Calu3 (cell line): ENCODE data around the gene KCND2. TPM values are rescaled to one million over a fixed set of nuclear protein-coding genes. Genes with fewer than 3 reads are reported as not detected.

ENCODE experiments used
- BruUV-seq: library from RNA; stranded (reverse); fragments of 400-500 nt; replicated peaks from 2 replicates; lab custom pipeline; 2021; lab: Mats Ljungman, UMichigan
- CTCF ChIA-PET: fragments of 300-600 bp; sonication (Branson Sonifier 250); formaldehyde crosslinking; loops from one replicate; lab custom pipeline; 2022; ENCODE audit warnings: antibody characterized with exemption; lab: Charles Lee
- DNase-seq: peaks from one replicate; pipeline ENCODE4 v3.0.0; 2022
- H3K27ac Mint-ChIP-seq: one replicate; pipeline ENCODE4 v1.8.0; 2022; ENCODE audit warnings: mixed read lengths; ENCODE audit not compliant: unreplicated experiment
- H3K27me3 Mint-ChIP-seq: one replicate; pipeline ENCODE4 v1.8.0; 2022; ENCODE audit warnings: mixed read lengths; ENCODE audit not compliant: unreplicated experiment
- H3K36me3 Mint-ChIP-seq: one replicate; pipeline ENCODE4 v1.8.0; 2022; ENCODE audit warnings: mild to moderate bottlenecking, moderate library complexity, mixed read lengths; ENCODE audit not compliant: insufficient read depth, unreplicated experiment
- H3K4me1 Mint-ChIP-seq: one replicate; pipeline ENCODE4 v1.8.0; 2022; ENCODE audit warnings: mild to moderate bottlenecking, low read depth, mixed read lengths; ENCODE audit not compliant: unreplicated experiment
- H3K4me3 Mint-ChIP-seq: one replicate; pipeline ENCODE4 v1.8.0; 2022; ENCODE audit warnings: mild to moderate bottlenecking, low read depth, moderate library complexity, mixed read lengths; ENCODE audit not compliant: unreplicated experiment
- H3K9me3 Mint-ChIP-seq: one replicate; pipeline ENCODE4 v1.8.0; 2022; ENCODE audit warnings: low read depth, mixed read lengths; ENCODE audit not compliant: unreplicated experiment
- CTCF ChIP-seq: fragments of 200-600 bp; IDR thresholded peaks from one replicate; pipeline ENCODE4 v1.8.0; 2022; ENCODE audit warnings: antibody characterized with exemption; ENCODE audit not compliant: unreplicated experiment
- intact Hi-C: fragments of 100-400 bp; cut with micrococcal nuclease; formaldehyde crosslinking; loops from one replicate; pipeline ENCODE4 v1.10.0; 2022; ENCODE audit not compliant: unreplicated experiment
- total RNA-seq: library from RNA; stranded (reverse); gene quantifications from 2 replicates; pipeline ENCODE4 v1.2.3, GENCODE V29; 2022

KCND2 gene
- total RNA-seq, 1 experiment from 2014 or later: 1.2 TPM

- no peaks in the 10 kb centered on the region for H3K36me3 Mint-ChIP-seq
- H3K4me1 Mint-ChIP-seq: peaks cover 9% of the 10 kb centered on the region
- no peaks in the 10 kb centered on the region for H3K27me3 Mint-ChIP-seq
- DNase-seq: no peak
- CTCF ChIA-PET: no interaction called here
- H3K4me3 Mint-ChIP-seq: no peak overlapping the region
- intact Hi-C loops: no loop called here
- no peak for TF ChIP-seq CTCF
- no peaks in the 10 kb centered on the region for H3K9me3 Mint-ChIP-seq
- no TSS peak for BruUV-seq
- no peak overlapping the region for H3K27ac Mint-ChIP-seq
These were observed 213.2 kb downstream of the KCND2 start for GRCh38 chr7:120486164-120486563.

GRCh38 chr7:120502132-120502531 lies 229.2 kb downstream of the KCND2 start:
- intact Hi-C loops: no loop called here

GRCh38 chr7:120502825-120503224 lies 229.8 kb downstream of the KCND2 start:
- Mint-ChIP-seq H3K4me1 (peaks cover 9% of the 10 kb centered on the region), H3K4me3 (no peak overlapping the region), H3K27me3 (no peaks in the 10 kb centered on the region), H3K9me3 (no peaks in the 10 kb centered on the region), H3K36me3 (no peaks in the 10 kb centered on the region), H3K27ac (no peak overlapping the region)
- CTCF ChIA-PET: no interaction called here
- DNase-seq: no peak
- intact Hi-C loops: no loop called here
- no peak for TF ChIP-seq CTCF
- no TSS peak for BruUV-seq

More at GRCh38 chr7:120502132-120502531, 229.2 kb downstream of the KCND2 start:
- no peak overlapping the region for H3K4me3 Mint-ChIP-seq
- TF ChIP-seq CTCF: no peak
- H3K27ac Mint-ChIP-seq: no peak overlapping the region
- peaks cover 9% of the 10 kb centered on the region for H3K4me1 Mint-ChIP-seq
- CTCF ChIA-PET: no interaction called here
- no TSS peak for BruUV-seq
- no peaks in the 10 kb centered on the region for H3K27me3 Mint-ChIP-seq
- no peaks in the 10 kb centered on the region for H3K36me3 Mint-ChIP-seq
- DNase-seq: no peak
- no peaks in the 10 kb centered on the region for H3K9me3 Mint-ChIP-seq

- intact Hi-C loops: no loop called here
These were observed 231.4 kb downstream of the KCND2 start for GRCh38 chr7:120504386-120504785.

More at GRCh38 chr7:120504386-120504785, 231.4 kb downstream of the KCND2 start:
- Mint-ChIP-seq H3K4me1 (peaks cover 9% of the 10 kb centered on the region), H3K27me3 (no peaks in the 10 kb centered on the region), H3K36me3 (no peaks in the 10 kb centered on the region), H3K4me3 (no peak overlapping the region), H3K27ac (no peak overlapping the region), H3K9me3 (no peaks in the 10 kb centered on the region)
- TF ChIP-seq CTCF: no peak
- CTCF ChIA-PET: no interaction called here
- no TSS peak for BruUV-seq
- no peak for DNase-seq
